ENCODE results near the gene KCTD1. TPM values are rescaled to one million over a fixed set of nuclear protein-coding genes. Genes with fewer than 3 reads are reported as not detected.

Gene KCTD1
- total RNA-seq, 2 donors from 2014 or later, result 2.0 to 3.2 TPM

DNA sequence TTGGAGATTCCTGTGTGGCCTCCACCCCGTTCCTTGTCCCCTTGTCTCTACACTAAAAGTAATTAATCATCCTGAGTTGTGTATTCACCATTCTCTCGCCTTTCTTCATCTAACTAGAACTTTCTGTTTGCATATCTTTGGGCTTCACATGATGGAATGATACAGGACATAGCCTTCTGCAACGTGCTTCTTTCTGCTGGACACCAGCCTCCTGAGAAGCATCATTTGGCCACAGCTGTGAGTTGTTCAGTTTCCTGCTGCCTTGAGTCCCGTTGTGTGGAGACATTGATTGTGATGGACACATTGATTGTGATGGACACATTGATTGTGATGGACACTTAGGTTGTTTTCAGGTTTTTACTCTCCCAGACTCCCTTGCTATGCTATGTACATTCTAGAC, 139.3 kb downstream of the KCTD1 start:
- ATAC-seq (replicated peaks), result no peak
- Mint-ChIP-seq H3K36me3 (ENCODE audit: low read depth) (no peaks in the 10 kb centered on the region), H3K9me3 (no peaks in the 10 kb centered on the region), H3K27ac (no peak overlapping the region), H3K27me3 (no peaks in the 10 kb centered on the region), H3K4me1 (no peaks in the 10 kb centered on the region), H3K4me3 (no peak overlapping the region)

GRCh38 chr18:26407736-26408601, 140.4 kb downstream of the KCTD1 start:
- Mint-ChIP-seq H3K27ac (no peak overlapping the region), H3K9me3 (no peaks in the 10 kb centered on the region), H3K4me1 (no peaks in the 10 kb centered on the region), H3K36me3 (ENCODE audit: low read depth) (no peaks in the 10 kb centered on the region), H3K27me3 (no peaks in the 10 kb centered on the region), H3K4me3 (no peak overlapping the region)
- ATAC-seq (replicated peaks), result no peak

GRCh38 chr18:26406854-26407517, 141.4 kb downstream of the KCTD1 start:
- Mint-ChIP-seq H3K9me3 (no peaks in the 10 kb centered on the region), H3K4me1 (no peaks in the 10 kb centered on the region), H3K27ac (no peak overlapping the region), H3K27me3 (no peaks in the 10 kb centered on the region), H3K36me3 (ENCODE audit: low read depth) (no peaks in the 10 kb centered on the region), H3K4me3 (no peak overlapping the region)
- no peak for ATAC-seq (replicated peaks)

DNA sequence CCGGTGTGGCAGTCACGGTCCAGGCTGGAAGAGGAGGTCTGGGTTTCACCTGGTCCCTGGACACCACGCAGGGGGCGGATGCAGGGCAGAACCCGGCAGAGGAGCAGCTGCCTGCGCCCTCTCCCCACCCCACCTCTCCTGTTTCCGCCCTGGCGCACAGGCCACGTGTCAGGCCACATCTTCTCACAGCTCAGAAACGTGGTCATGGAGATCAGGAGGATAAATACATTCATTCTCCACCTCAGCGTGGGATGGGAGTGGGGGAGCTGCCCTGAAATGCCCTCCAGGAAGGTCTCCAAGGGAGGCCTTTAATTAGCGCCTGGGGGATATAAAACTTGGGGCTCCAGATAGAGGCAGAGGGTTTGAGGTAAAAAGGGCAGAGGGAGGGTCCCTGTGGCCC, 142.0 kb downstream of the KCTD1 start:
- H3K27ac Mint-ChIP-seq, result no peak overlapping the region

DNA sequence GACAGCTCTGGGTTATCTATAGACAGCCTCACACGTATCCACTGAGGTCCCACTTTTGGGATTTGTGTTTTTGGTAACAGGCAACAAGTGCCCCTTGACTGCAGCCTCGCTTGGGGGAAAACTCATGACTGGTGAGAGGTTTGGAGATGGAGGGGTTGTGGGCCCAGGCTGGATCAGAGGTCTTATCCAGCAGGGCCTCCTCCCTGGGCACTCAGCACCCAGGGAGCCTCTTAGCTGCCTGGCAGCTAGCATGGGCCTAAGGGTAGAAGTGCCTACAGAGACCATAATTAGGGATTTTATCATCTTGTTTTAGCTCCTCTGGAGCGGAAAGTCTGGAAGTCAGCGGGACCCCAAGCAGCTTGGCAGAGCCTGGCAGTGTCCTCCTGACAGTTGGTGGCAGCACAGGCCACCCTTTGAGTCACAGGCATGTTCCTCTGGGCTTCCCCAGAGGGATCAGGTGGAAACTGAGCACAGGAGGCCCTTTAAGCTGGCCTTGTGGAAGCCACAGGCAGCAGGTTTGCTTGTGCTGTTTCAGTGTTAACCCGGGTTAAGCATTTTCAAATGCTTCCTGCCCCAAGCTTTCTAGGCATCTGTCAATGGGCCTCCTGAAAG, 143.1 kb downstream of the KCTD1 start:
- Mint-ChIP-seq H3K36me3 (ENCODE audit: low read depth) (no peaks in the 10 kb centered on the region), H3K27ac (no peak overlapping the region), H3K9me3 (no peaks in the 10 kb centered on the region), H3K27me3 (no peaks in the 10 kb centered on the region), H3K4me3 (no peak overlapping the region), H3K4me1 (no peaks in the 10 kb centered on the region)
- peak; percentile 35 for ATAC-seq (replicated peaks)

More for the DNA sequence above, 142.0 kb downstream of the KCTD1 start:
- H3K4me3 Mint-ChIP-seq, result no peak overlapping the region
- no peaks in the 10 kb centered on the region for H3K4me1 Mint-ChIP-seq
- no peaks in the 10 kb centered on the region for H3K36me3 Mint-ChIP-seq (ENCODE audit: low read depth)
- no peaks in the 10 kb centered on the region for H3K27me3 Mint-ChIP-seq
- no peaks in the 10 kb centered on the region for H3K9me3 Mint-ChIP-seq
- ATAC-seq (replicated peaks), result no peak

All from activated T-helper 17 cell treated with anti-CD3 and anti-CD28 coated beads, Interleukin-2, amount 50 U/mL, for 72 hours (primary cell).